HG02870 (cell line): ENCODE measurements around the gene PRRC2A.

ENCODE experiments used
- ATAC-seq: cut with Tn5 transposase; IDR thresholded peaks from one replicate; pipeline ENCODE4 v1.9.1; 2021; ENCODE audit warnings: mild to moderate bottlenecking, moderate library complexity; ENCODE audit not compliant: unreplicated experiment

PRRC2A gene

GRCh38 chr6:31621991-31622390, 1.5 kb downstream of the PRRC2A start:
- ATAC-seq, result no peak

DNA sequence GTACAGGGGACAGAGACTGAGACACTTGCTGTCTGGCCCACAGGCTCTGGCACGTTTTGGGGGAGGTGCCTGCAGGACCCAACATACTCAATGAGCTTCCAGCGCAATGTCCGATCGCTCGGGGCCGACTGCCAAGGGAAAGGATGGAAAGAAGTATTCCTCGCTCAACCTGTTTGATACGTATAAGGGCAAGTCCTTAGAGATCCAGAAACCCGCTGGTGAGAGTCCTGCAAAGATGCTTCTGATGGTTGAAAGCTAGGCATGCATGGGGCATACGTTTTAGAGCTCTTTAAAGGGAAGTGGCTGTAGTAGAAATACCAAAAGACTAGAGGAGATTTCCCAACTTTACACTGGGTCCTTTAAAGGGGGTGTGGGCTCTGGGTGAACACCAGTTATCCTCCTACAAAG, 2.2 kb downstream of the PRRC2A start:
- ATAC-seq, result no peak

DNA sequence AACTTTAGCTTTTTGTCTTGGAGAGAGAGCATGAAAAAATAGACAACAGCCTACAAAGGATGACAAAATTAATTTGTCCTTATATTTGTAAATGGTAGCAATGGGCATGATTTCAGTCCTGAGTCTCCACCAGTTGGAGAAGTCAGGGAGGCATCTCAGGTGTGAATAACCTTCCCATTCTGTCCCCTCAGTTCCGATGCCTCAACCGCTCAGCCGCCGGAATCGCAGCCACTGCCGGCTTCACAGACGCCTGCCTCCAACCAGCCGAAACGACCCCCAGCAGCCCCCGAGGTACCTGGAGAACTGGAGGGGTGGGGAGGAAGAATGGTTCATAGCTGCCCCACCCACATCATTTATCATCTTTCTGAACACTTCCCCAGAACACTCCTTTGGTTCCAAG, 3.6 kb downstream of the PRRC2A start:
- ATAC-seq, result no peak

DNA sequence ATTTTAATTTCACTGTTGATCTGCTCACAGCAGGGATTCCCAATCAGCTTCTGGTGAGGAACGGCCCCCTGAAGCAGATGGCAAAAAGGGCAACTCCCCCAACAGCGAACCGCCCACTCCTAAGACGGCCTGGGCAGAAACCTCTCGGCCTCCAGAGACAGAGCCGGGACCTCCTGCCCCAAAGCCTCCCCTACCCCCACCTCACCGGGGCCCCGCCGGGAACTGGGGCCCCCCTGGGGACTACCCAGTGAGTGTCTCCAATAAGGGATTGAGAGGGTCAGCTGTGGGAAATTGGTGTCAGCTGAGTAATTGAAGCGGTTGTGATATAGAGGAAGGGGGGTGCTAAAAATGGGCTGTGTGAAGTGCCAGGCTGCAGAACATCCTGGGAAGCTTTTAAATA, 6.4 kb downstream of the PRRC2A start:
- no peak for ATAC-seq

GRCh38 chr6:31627690-31628287, 7.3 kb downstream of the PRRC2A start:
- no peak for ATAC-seq

- ATAC-seq, result no peak
Measured at GRCh38 chr6:31629014-31629413, 8.5 kb downstream of the PRRC2A start.

DNA sequence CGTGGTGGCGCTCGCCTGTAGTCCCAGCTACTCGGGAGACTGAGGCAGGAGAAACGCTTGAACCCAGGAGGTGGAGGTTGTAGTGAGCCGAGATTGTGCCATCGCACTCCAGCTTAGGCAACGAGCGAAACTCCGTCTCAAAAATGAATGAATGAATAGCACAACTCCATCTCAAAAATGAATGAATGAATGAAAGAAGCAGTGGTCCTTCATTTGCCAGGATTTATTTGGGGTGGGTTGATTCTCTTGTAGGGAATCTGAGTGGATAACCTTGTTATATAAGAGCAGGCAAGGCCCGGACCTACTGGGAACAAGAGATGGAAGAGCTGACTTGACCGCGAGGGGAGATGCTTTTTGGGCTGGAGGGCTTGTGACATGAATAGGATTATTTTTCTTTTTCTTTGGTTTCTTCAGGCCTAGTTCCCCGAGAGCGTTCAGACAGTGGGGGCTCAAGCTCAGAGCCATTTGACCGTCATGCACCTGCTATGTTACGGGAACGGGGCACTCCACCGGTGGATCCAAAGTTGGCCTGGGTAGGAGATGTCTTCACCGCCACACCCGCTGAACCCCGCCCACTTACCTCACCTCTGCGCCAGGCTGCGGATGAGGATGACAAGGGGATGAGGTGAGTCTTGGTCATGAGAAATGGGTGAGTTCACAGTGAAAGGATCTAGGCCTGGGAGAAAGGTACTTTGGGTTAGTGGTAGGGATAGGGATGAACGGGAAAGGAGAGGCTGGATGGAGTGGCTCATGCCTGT, 9.8 kb downstream of the PRRC2A start:
- ATAC-seq, result no peak

GRCh38 chr6:31631209-31631608, 10.7 kb downstream of the PRRC2A start:
- ATAC-seq, result no peak

DNA sequence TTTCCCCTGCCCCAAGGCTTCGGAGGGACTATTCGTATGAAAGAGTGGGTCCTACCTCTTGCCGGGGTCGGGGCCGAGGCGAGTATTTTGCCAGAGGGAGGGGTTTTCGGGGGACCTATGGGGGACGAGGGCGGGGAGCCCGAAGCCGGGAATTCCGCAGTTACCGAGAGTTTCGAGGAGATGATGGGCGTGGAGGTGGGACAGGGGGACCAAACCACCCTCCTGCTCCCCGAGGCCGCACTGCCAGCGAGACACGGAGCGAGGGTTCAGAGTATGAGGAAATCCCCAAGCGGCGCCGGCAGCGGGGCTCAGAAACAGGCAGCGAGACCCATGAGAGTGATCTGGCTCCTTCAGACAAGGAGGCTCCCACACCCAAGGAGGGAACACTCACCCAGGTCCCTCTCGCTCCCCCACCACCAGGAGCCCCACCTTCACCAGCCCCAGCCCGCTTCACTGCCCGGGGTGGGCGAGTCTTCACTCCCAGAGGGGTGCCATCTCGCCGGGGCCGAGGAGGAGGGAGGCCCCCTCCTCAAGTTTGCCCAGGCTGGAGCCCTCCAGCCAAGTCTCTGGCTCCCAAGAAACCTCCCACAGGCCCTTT, 11.3 kb downstream of the PRRC2A start:
- ATAC-seq, result no peak

- ATAC-seq, result no peak
Measured at GRCh38 chr6:31632279-31632946, 11.9 kb downstream of the PRRC2A start.

- no peak for ATAC-seq
Measured at GRCh38 chr6:31633447-31633846, 12.9 kb downstream of the PRRC2A start.

DNA sequence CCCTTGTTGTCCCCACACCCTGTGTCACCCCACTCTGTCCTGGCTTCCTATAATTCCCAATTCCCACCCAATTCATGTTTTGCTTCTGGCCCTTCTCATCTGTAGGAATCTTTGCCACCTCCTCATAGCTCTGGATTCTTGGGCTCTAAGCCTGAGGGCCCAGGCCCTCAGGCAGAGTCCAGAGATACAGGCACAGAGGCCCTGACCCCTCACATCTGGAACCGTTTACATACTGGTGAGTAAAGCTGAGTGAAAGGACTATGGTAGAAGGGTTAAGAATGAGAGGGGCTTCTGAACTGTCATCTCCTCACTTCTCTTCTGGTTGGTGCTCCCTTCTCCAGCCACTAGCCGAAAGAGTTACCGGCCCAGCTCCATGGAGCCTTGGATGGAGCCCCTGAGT, 13.6 kb downstream of the PRRC2A start:
- ATAC-seq, result no peak

- no peak for ATAC-seq
Measured at GRCh38 chr6:31634969-31635575, 14.6 kb downstream of the PRRC2A start.

DNA sequence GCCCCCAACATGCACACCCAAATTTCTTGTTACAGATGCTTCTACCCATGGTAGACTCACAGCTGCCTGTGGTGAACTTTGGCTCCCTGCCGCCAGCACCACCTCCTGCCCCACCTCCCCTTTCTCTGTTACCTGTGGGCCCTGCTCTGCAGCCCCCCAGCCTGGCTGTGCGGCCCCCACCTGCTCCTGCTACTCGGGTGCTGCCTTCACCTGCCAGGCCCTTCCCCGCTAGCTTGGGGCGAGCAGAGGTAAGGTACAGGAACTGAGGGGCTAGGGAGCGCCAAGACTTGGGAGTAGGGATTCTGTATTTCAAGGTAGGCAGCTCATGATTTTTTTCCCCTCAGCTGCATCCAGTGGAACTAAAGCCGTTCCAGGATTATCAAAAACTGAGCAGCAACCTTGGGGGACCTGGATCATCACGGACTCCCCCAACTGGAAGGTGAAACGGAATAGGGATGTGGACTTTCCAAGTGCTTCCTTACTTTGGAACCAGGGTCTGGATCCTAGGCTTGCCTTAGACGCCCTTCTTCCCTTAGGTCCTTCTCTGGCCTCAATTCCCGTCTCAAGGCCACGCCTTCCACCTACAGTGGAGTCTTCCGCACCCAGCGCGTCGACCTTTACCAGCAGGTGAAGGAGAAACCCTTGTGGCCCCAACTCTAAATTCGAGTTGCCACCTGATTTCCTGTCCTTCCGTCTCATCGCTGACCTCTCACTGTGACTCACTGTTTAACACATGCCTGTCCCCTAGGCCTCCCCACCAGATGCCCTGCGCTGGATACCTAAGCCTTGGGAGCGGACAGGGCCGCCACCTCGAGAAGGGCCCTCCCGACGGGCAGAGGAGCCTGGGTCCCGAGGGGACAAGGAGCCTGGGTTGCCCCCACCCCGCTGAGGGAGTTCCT, 16.4 kb downstream of the PRRC2A start:
- ATAC-seq, result no peak

GRCh38 chr6:31639043-31639442, 18.5 kb downstream of the PRRC2A start:
- ATAC-seq, result no peak

DNA sequence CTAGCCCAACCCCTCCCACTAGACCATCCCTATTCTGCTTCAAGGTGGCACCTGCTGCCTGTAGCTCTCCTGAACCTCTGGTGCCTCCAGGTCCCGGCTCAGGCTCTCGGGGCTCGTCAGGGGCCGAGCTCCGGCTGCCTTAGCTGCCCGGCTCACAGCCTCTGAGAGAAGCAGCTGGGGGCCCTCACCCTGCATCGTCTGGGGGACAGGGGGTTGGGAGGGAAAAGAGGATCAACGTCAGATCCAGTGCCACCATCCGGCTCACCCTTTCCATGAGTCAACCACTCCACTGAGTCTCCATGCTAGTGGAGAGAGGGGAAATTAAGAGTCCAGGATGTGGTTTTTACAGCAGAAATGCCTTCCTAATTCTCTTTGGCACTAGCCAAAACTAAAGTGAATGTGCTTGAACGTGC, 18.9 kb downstream of the PRRC2A start:
- no peak for ATAC-seq

DNA sequence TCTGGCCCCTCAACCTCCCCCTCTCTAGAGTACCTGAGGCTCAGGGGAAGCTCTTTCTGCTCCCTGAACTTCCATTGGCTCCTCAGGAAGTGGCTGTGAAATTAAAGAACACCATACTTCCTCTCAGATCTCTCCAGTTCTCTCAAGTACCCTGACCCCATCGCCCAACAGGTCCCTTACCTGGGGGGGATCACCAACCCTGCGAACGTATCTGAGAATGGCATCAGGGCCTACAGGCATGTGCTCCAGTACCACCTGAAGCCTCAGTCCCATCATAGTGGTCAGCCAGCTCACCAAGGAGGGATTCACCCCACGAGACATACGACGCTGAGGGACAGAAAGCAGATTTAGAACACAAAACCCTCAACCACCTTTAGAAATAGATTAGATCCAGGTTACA, 20.1 kb downstream of the PRRC2A start:
- no peak for ATAC-seq

- no peak for ATAC-seq
Measured at GRCh38 chr6:31641370-31641769, 20.9 kb downstream of the PRRC2A start.

DNA sequence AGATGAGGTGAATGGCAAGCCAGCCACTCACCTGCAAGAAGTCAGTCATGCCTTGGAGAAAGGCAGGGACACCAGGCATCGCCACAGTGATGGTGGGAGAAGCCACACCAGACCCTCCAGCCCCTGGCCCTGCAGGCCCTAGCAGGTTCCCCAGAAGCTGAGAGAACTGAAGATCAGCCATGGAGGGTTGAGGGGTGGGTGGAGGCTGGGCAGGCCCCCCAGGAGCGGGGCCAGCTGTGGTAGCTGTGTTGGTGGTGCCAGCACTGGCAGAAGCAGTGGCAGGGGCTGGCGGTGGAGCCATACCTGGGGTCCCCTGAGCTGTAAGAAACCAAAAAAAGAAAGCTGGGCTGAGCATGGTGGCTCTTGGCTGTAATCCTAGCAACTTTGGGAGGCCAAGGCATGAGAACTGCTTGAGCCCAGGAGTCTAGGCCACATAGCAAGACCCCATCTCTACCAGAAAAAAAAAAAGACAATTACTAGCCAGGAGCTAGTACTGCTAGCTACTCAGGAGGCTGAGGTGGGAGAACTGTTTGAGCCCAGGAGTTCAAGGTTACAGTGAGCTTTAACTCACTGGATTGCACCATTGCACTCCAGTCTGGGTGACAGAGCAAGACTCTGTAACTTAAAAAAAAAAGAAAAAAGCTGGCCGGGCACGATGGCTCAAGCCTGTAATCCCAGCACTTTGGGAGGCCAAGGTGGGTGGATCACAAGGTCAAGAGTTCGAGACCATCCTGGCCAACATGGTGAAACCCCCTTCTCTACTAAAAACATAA, 22.5 kb downstream of the PRRC2A start:
- ATAC-seq, result no peak
